WTC11 (cell line): ENCODE results near the gene ZFP36L1. TPM values are rescaled to one million over a fixed set of nuclear protein-coding genes. Genes with fewer than 3 reads are reported as not detected.

Experiments used
- ATAC-seq: fragments of 200-7000 bp; cut with Tn5 transposase; 2 replicates; pipeline ENCODE4 v1.10.0; 2021; ENCODE audit warnings: mild to moderate bottlenecking, moderate library complexity
- CTCF ChIA-PET: fragments of 300-600 bp; sonication (Branson Sonifier 250); formaldehyde crosslinking; loops from one replicate; lab custom pipeline; 2021; ENCODE audit warnings: antibody characterized with exemption; lab: Charles Lee
- POLR2A ChIA-PET: fragments of 350-600 bp; sonication (Branson Sonifier 250); formaldehyde crosslinking; loops from one replicate; lab custom pipeline; 2021; ENCODE audit warnings: antibody characterized with exemption; lab: Charles Lee
- DNase-seq: peaks from one replicate; pipeline ENCODE4 v3.0.0; 2021; ENCODE audit warnings: low spot score
- H3K27ac Mint-ChIP-seq: 2 replicates; pipeline ENCODE4 v1.8.0; 2021; ENCODE audit warnings: mixed read lengths
- H3K27me3 Mint-ChIP-seq: 2 replicates; pipeline ENCODE4 v1.8.0; 2021; ENCODE audit warnings: low read depth, mild to moderate bottlenecking, moderate library complexity, mixed read lengths
- H3K36me3 Mint-ChIP-seq: 2 replicates; pipeline ENCODE4 v1.8.0; 2021; ENCODE audit warnings: mixed read lengths
- H3K4me1 Mint-ChIP-seq: 2 replicates; pipeline ENCODE4 v1.8.0; 2022; ENCODE audit warnings: mixed read lengths
- H3K4me3 Mint-ChIP-seq: 2 replicates; pipeline ENCODE4 v1.8.0; 2021; ENCODE audit warnings: mild to moderate bottlenecking, moderate library complexity, mixed read lengths
- H3K9me3 Mint-ChIP-seq: 2 replicates; pipeline ENCODE4 v1.8.0; 2021; ENCODE audit warnings: mixed read lengths
- ATF2 ChIP-seq: sonication (generic); formaldehyde crosslinking; IDR thresholded peaks from 2 replicates; pipeline ENCODE4 v1.8.1; 2022; ENCODE audit warnings: low read depth, missing genetic modification reagents, borderline replicate concordance
- CBFB ChIP-seq: sonication (generic); formaldehyde crosslinking; IDR thresholded peaks from 2 replicates; pipeline ENCODE4 v1.8.1; 2022; ENCODE audit warnings: mild to moderate bottlenecking, low read depth, missing genetic modification reagents
- CREB1 ChIP-seq: sonication (generic); formaldehyde crosslinking; IDR thresholded peaks from 2 replicates; pipeline ENCODE4 v1.8.0; 2023; ENCODE audit warnings: mild to moderate bottlenecking, missing genetic modification reagents
- CTCF ChIP-seq: fragments of 200-600 bp; IDR thresholded peaks from 2 replicates; pipeline ENCODE4 v1.8.0; 2022; ENCODE audit warnings: antibody characterized with exemption
- FOXK1 ChIP-seq: sonication (generic); formaldehyde crosslinking; IDR thresholded peaks from 2 replicates; pipeline ENCODE4 v1.8.0; 2022; ENCODE audit warnings: mild to moderate bottlenecking, moderate library complexity, missing genetic modification reagents
- FOXP4 ChIP-seq: sonication (generic); formaldehyde crosslinking; IDR thresholded peaks from 2 replicates; pipeline ENCODE4 v1.8.0; 2022; ENCODE audit warnings: mild to moderate bottlenecking, missing genetic modification reagents
- JUN ChIP-seq: sonication (generic); formaldehyde crosslinking; IDR thresholded peaks from 2 replicates; pipeline ENCODE4 v1.8.0; 2023; ENCODE audit warnings: mild to moderate bottlenecking, missing genetic modification reagents
- KAT7 ChIP-seq: sonication (generic); formaldehyde crosslinking; IDR thresholded peaks from 2 replicates; pipeline ENCODE4 v1.8.1; 2023; ENCODE audit warnings: missing genetic modification reagents, mild to moderate bottlenecking, borderline replicate concordance
- MLX ChIP-seq: sonication (generic); formaldehyde crosslinking; IDR thresholded peaks from 2 replicates; pipeline ENCODE4 v1.8.1; 2023; ENCODE audit warnings: mild to moderate bottlenecking, missing genetic modification reagents, moderate library complexity
- MXD4 ChIP-seq: fragments of 250-450 bp; sonication (Bioruptor Pico); IDR thresholded peaks from 2 replicates; pipeline ENCODE4 v1.8.0; 2021; ENCODE audit warnings: mild to moderate bottlenecking, moderate library complexity, borderline replicate concordance
- NFATC4 ChIP-seq: fragments of 250-450 bp; sonication (Bioruptor Pico); IDR thresholded peaks from 2 replicates; pipeline ENCODE4 v1.9.0; 2021; ENCODE audit warnings: mild to moderate bottlenecking
- NR1H2 ChIP-seq: sonication (generic); formaldehyde crosslinking; IDR thresholded peaks from 2 replicates; pipeline ENCODE4 v1.9.0; 2021; ENCODE audit warnings: mild to moderate bottlenecking, moderate library complexity, missing genetic modification reagents
- NR3C1 ChIP-seq: sonication (generic); formaldehyde crosslinking; conservative IDR thresholded peaks from 2 replicates; pipeline ENCODE4 v1.8.1; 2023; ENCODE audit warnings: low read depth, mild to moderate bottlenecking, missing genetic modification reagents
- RELA ChIP-seq: sonication (generic); formaldehyde crosslinking; IDR thresholded peaks from 2 replicates; pipeline ENCODE4 v1.8.1; 2022; ENCODE audit warnings: missing genetic modification reagents, mild to moderate bottlenecking, borderline replicate concordance
- TCF7 ChIP-seq: sonication (generic); formaldehyde crosslinking; IDR thresholded peaks from 2 replicates; pipeline ENCODE4 v1.8.0; 2022; ENCODE audit warnings: mild to moderate bottlenecking, low read depth, missing genetic modification reagents, moderate library complexity
- TEAD4 ChIP-seq: sonication (generic); formaldehyde crosslinking; IDR thresholded peaks from 2 replicates; pipeline ENCODE4 v1.8.0; 2022; ENCODE audit warnings: mild to moderate bottlenecking, missing genetic modification reagents
- ZNF232 ChIP-seq: sonication (generic); formaldehyde crosslinking; IDR thresholded peaks from 2 replicates; pipeline ENCODE4 v1.8.0; 2022; ENCODE audit warnings: mild to moderate bottlenecking, missing genetic modification reagents
- total RNA-seq: library from RNA; stranded (reverse); gene quantifications from 3 replicates; pipeline ENCODE4 v1.2.3, GENCODE V29; 2021
- TF ChIP-seq, protein P1 (sequence below): sonication (generic); formaldehyde crosslinking; conservative IDR thresholded peaks from 2 replicates; pipeline ENCODE4 v1.8.1; 2022; ENCODE audit warnings: mild to moderate bottlenecking, missing genetic modification reagents

ZFP36L1 gene
- total RNA-seq, 1 experiment from 2014 or later: 132 TPM

DNA sequence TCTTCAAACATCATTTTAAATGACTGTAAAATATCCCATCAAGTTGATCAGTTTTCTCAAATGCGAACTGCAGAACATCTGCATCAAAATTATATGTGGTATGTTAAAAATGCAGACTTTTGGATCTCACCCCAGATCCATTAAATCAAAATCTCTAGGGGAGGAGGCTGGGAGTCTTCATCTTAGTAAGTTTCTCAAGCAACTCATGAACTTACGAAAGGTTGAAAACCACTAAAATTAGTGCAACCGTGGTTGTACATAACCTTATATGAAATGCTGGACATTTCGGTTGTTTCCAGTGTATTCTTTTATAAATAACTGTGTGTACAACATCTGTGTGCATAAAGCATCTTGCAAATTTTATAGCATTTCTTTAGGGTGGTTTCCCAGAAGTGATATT, 39.2 kb downstream of the ZFP36L1 start (continued):
- TF ChIP-seq MLX (CRISPR knock-in tag) (no peak), TCF7 (no peak), KAT7 (no peak), FOXK1 (CRISPR knock-in tag) (no peak)

DNA sequence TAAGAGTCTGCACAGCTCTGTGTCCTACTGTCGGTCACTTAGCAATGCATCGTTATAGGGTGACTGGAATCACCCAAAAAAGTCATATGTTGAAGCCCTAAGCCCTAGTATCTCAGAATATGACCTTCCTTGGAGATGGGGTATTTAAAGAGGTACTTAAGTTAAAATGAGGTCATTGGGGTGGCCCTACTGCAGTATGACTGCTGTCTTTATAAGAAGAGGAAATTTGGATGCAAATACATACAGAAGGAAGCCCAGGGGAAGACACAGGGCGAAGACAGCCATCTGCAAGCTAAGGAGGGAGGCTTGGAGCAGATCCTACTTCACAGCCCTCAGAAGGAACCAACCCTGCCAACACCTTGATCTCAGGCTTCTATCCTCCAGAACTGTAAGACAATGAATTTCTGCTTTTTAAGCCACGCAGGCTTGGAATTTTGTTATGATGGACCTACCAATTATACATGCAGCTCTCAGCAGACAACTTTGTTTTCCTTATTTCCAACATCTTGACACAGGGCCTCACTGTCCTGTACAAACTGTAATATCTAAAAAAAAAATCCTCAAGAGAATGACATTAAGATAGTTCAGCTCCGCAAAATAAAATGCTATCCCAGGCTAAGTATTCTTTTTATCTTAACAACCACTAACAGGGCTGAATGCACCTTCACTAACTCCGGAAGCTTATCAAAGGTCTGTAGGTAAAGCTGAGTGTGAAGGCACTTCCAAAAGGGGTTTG, 40.4 kb downstream of the ZFP36L1 start:
- Mint-ChIP-seq H3K4me1 (no peaks in the 10 kb centered on the region), H3K4me3 (no peak overlapping the region), H3K9me3 (no peaks in the 10 kb centered on the region), H3K27me3 (no peaks in the 10 kb centered on the region), H3K36me3 (no peaks in the 10 kb centered on the region), H3K27ac (no peak overlapping the region)
- no peak for TF ChIP-seq TEAD4 (CRISPR knock-in tag)
- TF ChIP-seq ZNF232 (CRISPR knock-in tag): no peak
- TF ChIP-seq FOXP4: no peak
- ChIA-PET CTCF (interaction anchor here (1.0 to 1.5 kb wide), 2 partner anchors 64 to 91 kb away, joined by 3 read pairs; no protein-coding TSS in a partner anchor), POLR2A (no interaction called here)
- DNase-seq (no peak), ATAC-seq (no peak)

- CTCF ChIA-PET: interaction anchor here (0.6 to 1.0 kb wide), 4 partner anchors 13 to 117 kb away, joined by 3 to 4 read pairs (median 3); no protein-coding TSS in a partner anchor
Measured at GRCh38 chr14:68749487-68750475, 43.1 kb downstream of the ZFP36L1 start.

DNA sequence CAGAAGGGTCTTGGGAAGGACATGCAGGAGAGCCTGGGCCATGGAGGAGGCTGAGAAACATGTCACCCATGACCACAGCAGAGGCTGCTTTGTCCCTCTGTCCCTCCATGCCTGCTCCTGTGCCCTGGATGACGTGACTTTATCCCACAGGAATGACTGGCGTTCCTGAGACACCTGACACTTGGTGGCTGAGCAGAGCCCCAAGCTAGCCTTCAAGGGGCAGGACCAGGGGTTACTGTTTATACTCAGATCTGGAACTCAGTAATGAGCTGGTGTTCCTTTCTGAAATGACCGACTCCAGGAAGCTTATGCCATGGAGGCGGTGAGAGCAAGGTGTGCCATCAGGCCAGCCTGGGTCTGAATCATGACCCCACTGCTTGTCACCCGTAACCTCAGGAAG, 44.2 kb downstream of the ZFP36L1 start:
- Mint-ChIP-seq H3K27me3 (no peaks in the 10 kb centered on the region), H3K4me1 (peaks cover 4% of the 10 kb centered on the region; the same call in 1 of the 2 replicates), H3K9me3 (no peaks in the 10 kb centered on the region), H3K27ac (no peak overlapping the region), H3K36me3 (no peaks in the 10 kb centered on the region), H3K4me3 (no peak overlapping the region)
- CTCF ChIA-PET: interaction anchor here (0.9 to 1.0 kb wide), 2 partner anchors 14 to 68 kb away, joined by 3 to 4 read pairs; no protein-coding TSS in a partner anchor
- ATAC-seq: no peak
- no peak for DNase-seq
- POLR2A ChIA-PET: interaction anchor here (0.6 kb wide), 1 partner anchor 60 kb away, joined by 3 read pairs; no protein-coding TSS in a partner anchor
- TF ChIP-seq RELA (CRISPR knock-in tag): no peak
- TF ChIP-seq CREB1: no peak
- TF ChIP-seq NFATC4: no peak
- no peak for TF ChIP-seq CTCF
- no peak for TF ChIP-seq KAT7
- TF ChIP-seq MXD4 (CRISPR knock-in tag): no peak
- TF ChIP-seq NR3C1 (CRISPR knock-in tag): no peak
- no peak for TF ChIP-seq CBFB (CRISPR knock-in tag)
- no peak for TF ChIP-seq ATF2 (CRISPR knock-in tag)
- TF ChIP-seq, protein P1, sequence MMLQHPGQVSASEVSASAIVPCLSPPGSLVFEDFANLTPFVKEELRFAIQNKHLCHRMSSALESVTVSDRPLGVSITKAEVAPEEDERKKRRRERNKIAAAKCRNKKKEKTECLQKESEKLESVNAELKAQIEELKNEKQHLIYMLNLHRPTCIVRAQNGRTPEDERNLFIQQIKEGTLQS (CRISPR knock-in tag): no peak
- no peak for TF ChIP-seq ZNF232 (CRISPR knock-in tag)
- no peak for TF ChIP-seq JUN (CRISPR knock-in tag)

More at GRCh38 chr14:68749487-68750475, 43.1 kb downstream of the ZFP36L1 start:
- Mint-ChIP-seq H3K4me3 (no peak overlapping the region), H3K4me1 (peaks cover 4% of the 10 kb centered on the region; the same call in 1 of the 2 replicates)
- ATAC-seq: no peak
- TF ChIP-seq MLX (CRISPR knock-in tag): no peak
- no peak for TF ChIP-seq NR1H2 (CRISPR knock-in tag)
- TF ChIP-seq, all 79 proteins: peak for 0
- POLR2A ChIA-PET: no interaction called here
- Mint-ChIP-seq H3K27me3 (no peaks in the 10 kb centered on the region), H3K9me3 (no peaks in the 10 kb centered on the region), H3K27ac (no peak overlapping the region), H3K36me3 (no peaks in the 10 kb centered on the region)
- DNase-seq: no peak
